ENCODE data around the gene EPHB1. TPM values are rescaled to one million over a fixed set of nuclear protein-coding genes. Genes with fewer than 3 reads are reported as not detected.
A peak's percentile ranks its signal among the peaks of the same experiment; 100 is the strongest.
"Not testable (repeated sequence)": the region's sequence is repeated elsewhere in the genome, so short reads cannot be mapped to it uniquely, and the experiment has no call there.

EPHB1 gene
- polyA plus RNA-seq, 1 donor = 3.7 TPM

- no CpG with 5 or more reads among the region's 2 CpGs for WGBS (ENCODE audit: insufficient coverage, low lambda C conversion rate)
- no peaks in the 10 kb centered on the region for H3K27me3 ChIP-seq (ENCODE audit: control insufficient read depth, insufficient read depth, low read length)
- no peaks in the 10 kb centered on the region for H3K4me1 ChIP-seq (ENCODE audit: control insufficient read depth, insufficient read depth, low read length)
- H3K9me3 ChIP-seq (ENCODE audit: control insufficient read depth, low read depth, low read length) = no peaks in the 10 kb centered on the region
- no peak overlapping the region for H3K27ac ChIP-seq (ENCODE audit: low read length)
- DNase-seq = no peak
- no peak overlapping the region for H3K4me3 ChIP-seq (ENCODE audit: low read length)
- no peaks in the 10 kb centered on the region for H3K36me3 ChIP-seq (ENCODE audit: control insufficient read depth, insufficient read depth, low read length)
These were observed 214.0 kb downstream of the EPHB1 start for GRCh38 chr3:135009014-135009413.

- no peaks in the 10 kb centered on the region for H3K4me1 ChIP-seq (ENCODE audit: control insufficient read depth, insufficient read depth, low read length)
- no peak for DNase-seq
- H3K4me3 ChIP-seq (ENCODE audit: low read length) = no peak overlapping the region
- H3K27ac ChIP-seq (ENCODE audit: low read length) = no peak overlapping the region
- no peaks in the 10 kb centered on the region for H3K36me3 ChIP-seq (ENCODE audit: control insufficient read depth, insufficient read depth, low read length)
- H3K9me3 ChIP-seq (ENCODE audit: control insufficient read depth, low read depth, low read length) = no peaks in the 10 kb centered on the region
- no peaks in the 10 kb centered on the region for H3K27me3 ChIP-seq (ENCODE audit: control insufficient read depth, insufficient read depth, low read length)
- no CpG with 5 or more reads among the region's 3 CpGs for WGBS (ENCODE audit: insufficient coverage, low lambda C conversion rate)
These were observed 217.0 kb downstream of the EPHB1 start for GRCh38 chr3:135012101-135012500.

GRCh38 chr3:135013206-135013605 lies 218.1 kb downstream of the EPHB1 start:
- H3K4me1 ChIP-seq (ENCODE audit: control insufficient read depth, insufficient read depth, low read length) = no peaks in the 10 kb centered on the region
- H3K27ac ChIP-seq (ENCODE audit: low read length) = no peak overlapping the region
- H3K36me3 ChIP-seq (ENCODE audit: control insufficient read depth, insufficient read depth, low read length) = no peaks in the 10 kb centered on the region
- H3K4me3 ChIP-seq (ENCODE audit: low read length) = no peak overlapping the region
- no peak for DNase-seq
- no CpG with 5 or more reads among the region's 8 CpGs for WGBS (ENCODE audit: insufficient coverage, low lambda C conversion rate)
- no peaks in the 10 kb centered on the region for H3K27me3 ChIP-seq (ENCODE audit: control insufficient read depth, insufficient read depth, low read length)
- H3K9me3 ChIP-seq (ENCODE audit: control insufficient read depth, low read depth, low read length) = no peaks in the 10 kb centered on the region

- no peaks in the 10 kb centered on the region for H3K4me1 ChIP-seq (ENCODE audit: control insufficient read depth, insufficient read depth, low read length)
- no peak for DNase-seq
- H3K27me3 ChIP-seq (ENCODE audit: control insufficient read depth, insufficient read depth, low read length) = no peaks in the 10 kb centered on the region
- no peak overlapping the region for H3K4me3 ChIP-seq (ENCODE audit: low read length)
- WGBS (ENCODE audit: insufficient coverage, low lambda C conversion rate) = no CpG with 5 or more reads among the region's 1 CpG
- H3K36me3 ChIP-seq (ENCODE audit: control insufficient read depth, insufficient read depth, low read length) = no peaks in the 10 kb centered on the region
- no peaks in the 10 kb centered on the region for H3K9me3 ChIP-seq (ENCODE audit: control insufficient read depth, low read depth, low read length)
- no peak overlapping the region for H3K27ac ChIP-seq (ENCODE audit: low read length)
These were observed 219.5 kb downstream of the EPHB1 start for GRCh38 chr3:135014566-135014965.

GRCh38 chr3:135017003-135017893 lies 222.2 kb downstream of the EPHB1 start:
- no peaks in the 10 kb centered on the region for H3K36me3 ChIP-seq (ENCODE audit: control insufficient read depth, insufficient read depth, low read length)
- 100% methylated on average over 2 of the region's 9 CpGs for WGBS (ENCODE audit: insufficient coverage, low lambda C conversion rate)

GRCh38 chr3:135018149-135018923 lies 223.3 kb downstream of the EPHB1 start:
- DNase-seq = no peak
- no peaks in the 10 kb centered on the region for H3K9me3 ChIP-seq (ENCODE audit: control insufficient read depth, low read depth, low read length)
- no peaks in the 10 kb centered on the region for H3K36me3 ChIP-seq (ENCODE audit: control insufficient read depth, insufficient read depth, low read length)
- H3K4me3 ChIP-seq (ENCODE audit: low read length) = no peak overlapping the region
- no CpG with 5 or more reads among the region's 7 CpGs for WGBS (ENCODE audit: insufficient coverage, low lambda C conversion rate)
- H3K4me1 ChIP-seq (ENCODE audit: control insufficient read depth, insufficient read depth, low read length) = no peaks in the 10 kb centered on the region
- no peaks in the 10 kb centered on the region for H3K27me3 ChIP-seq (ENCODE audit: control insufficient read depth, insufficient read depth, low read length)
- H3K27ac ChIP-seq (ENCODE audit: low read length) = no peak overlapping the region

More at GRCh38 chr3:135017003-135017893, 222.2 kb downstream of the EPHB1 start:
- DNase-seq = no peak
- Histone ChIP-seq H3K27me3 (ENCODE audit: control insufficient read depth, insufficient read depth, low read length) (no peaks in the 10 kb centered on the region), H3K4me3 (ENCODE audit: low read length) (no peak overlapping the region), H3K9me3 (ENCODE audit: control insufficient read depth, low read depth, low read length) (no peaks in the 10 kb centered on the region), H3K27ac (ENCODE audit: low read length) (no peak overlapping the region), H3K4me1 (ENCODE audit: control insufficient read depth, insufficient read depth, low read length) (no peaks in the 10 kb centered on the region)

GRCh38 chr3:135020181-135020580 lies 225.1 kb downstream of the EPHB1 start:
- Histone ChIP-seq H3K36me3 (ENCODE audit: control insufficient read depth, insufficient read depth, low read length) (no peaks in the 10 kb centered on the region), H3K27ac (ENCODE audit: low read length) (no peak overlapping the region), H3K9me3 (ENCODE audit: control insufficient read depth, low read depth, low read length) (no peaks in the 10 kb centered on the region), H3K4me1 (ENCODE audit: control insufficient read depth, insufficient read depth, low read length) (no peaks in the 10 kb centered on the region), H3K27me3 (ENCODE audit: control insufficient read depth, insufficient read depth, low read length) (no peaks in the 10 kb centered on the region), H3K4me3 (ENCODE audit: low read length) (no peak overlapping the region)
- 100% methylated on average over 1 of the region's 3 CpGs for WGBS (ENCODE audit: insufficient coverage, low lambda C conversion rate)
- DNase-seq = no peak

GRCh38 chr3:135023996-135024658 lies 229.1 kb downstream of the EPHB1 start:
- Histone ChIP-seq H3K27ac (ENCODE audit: low read length) (no peak overlapping the region), H3K36me3 (ENCODE audit: control insufficient read depth, insufficient read depth, low read length) (no peaks in the 10 kb centered on the region), H3K4me3 (ENCODE audit: low read length) (no peak overlapping the region), H3K9me3 (ENCODE audit: control insufficient read depth, low read depth, low read length) (no peaks in the 10 kb centered on the region), H3K27me3 (ENCODE audit: control insufficient read depth, insufficient read depth, low read length) (no peaks in the 10 kb centered on the region), H3K4me1 (ENCODE audit: control insufficient read depth, insufficient read depth, low read length) (no peaks in the 10 kb centered on the region)
- DNase-seq = no peak
- WGBS (ENCODE audit: insufficient coverage, low lambda C conversion rate) = no CpG with 5 or more reads among the region's 9 CpGs

GRCh38 chr3:135030768-135031615 lies 235.9 kb downstream of the EPHB1 start:
- H3K36me3 ChIP-seq (ENCODE audit: control insufficient read depth, insufficient read depth, low read length); H3K4me1 ChIP-seq (ENCODE audit: control insufficient read depth, insufficient read depth, low read length); H3K27ac ChIP-seq (ENCODE audit: low read length); H3K9me3 ChIP-seq (ENCODE audit: control insufficient read depth, low read depth, low read length); H3K27me3 ChIP-seq (ENCODE audit: control insufficient read depth, insufficient read depth, low read length): not testable (repeated sequence)
- DNase-seq = peak; percentile 9 to 36
- H3K4me3 ChIP-seq (ENCODE audit: low read length) = peak overlapping the region; percentile 18
- WGBS (ENCODE audit: insufficient coverage, low lambda C conversion rate) = no CpG with 5 or more reads among the region's 27 CpGs
